ENCODE data around the gene MOGAT1.

- TF ChIP-seq CTCF (IDR thresholded peaks at IDR 0.05; ENCODE audit: low read depth, low read length) (no peak), EZH2phosphoT487 (IDR thresholded peaks at IDR 0.05; ENCODE audit: low read depth) (no peak)
These were observed 28.3 kb upstream of the MOGAT1 start for GRCh38 chr2:222643134-222643533.

Measured in OCI-LY3 (cell line).